Lower leg skin (tissue), 4 donors: ENCODE measurements around the gene PREX1. TPM values are rescaled to one million over a fixed set of nuclear protein-coding genes. Genes with fewer than 3 reads are reported as not detected.

ENCODE experiments used
- DNase-seq, 2 donors: peaks; one replicate each; pipeline ENCODE4 v3.0.0-alpha.2; 2019; ENCODE audit warnings: low spot score in 2 of 2
- H3K4me3 ChIP-seq: fragments of 200-600 bp; sonication (generic); 2 replicates; pipeline ENCODE4 v1.5.1; 2017; ENCODE audit warnings: mild to moderate bottlenecking, low read depth; ENCODE audit not compliant: poor library complexity, severe bottlenecking
- POLR2A ChIP-seq, 2 donors: fragments of 450-650 bp; IDR thresholded peaks; one replicate each; pipeline ENCODE4 v1.6.1; 2016 to 2017; ENCODE audit warnings: antibody characterized with exemption in 2 of 2, mild to moderate bottlenecking in 1 of 2, moderate library complexity in 1 of 2
- WGBS, 2 donors: methylation state at CpG; one replicate each; pipeline ENCODE4 v1.1.5; 2018; 5-methylcytosine and 5-hydroxymethylcytosine counted together
- intact Hi-C: fragments of 100-400 bp; cut with DNase I; formaldehyde crosslinking; loops from one replicate; pipeline ENCODE4 v1.15.0; 2023; ENCODE audit warnings: low total_unique reads
- total RNA-seq, 4 donors: library from RNA; depleted of rRNA; stranded (reverse); fragments of >200 nt; gene quantifications; one replicate each; pipeline ENCODE4 v1.1.0, GENCODE V29; 2016
- TF ChIP-seq, protein P1 (sequence below), 3 donors: fragments of 450-650 bp; IDR thresholded peaks; one replicate each; pipeline ENCODE4 v1.5.1; 2016; ENCODE audit warnings: antibody characterized with exemption in 3 of 3, mild to moderate bottlenecking in 3 of 3, moderate library complexity in 2 of 3

The PREX1 gene
- total RNA-seq, 4 donors from 2014 or later = 5.4 to 18.6 (median 7.9) TPM

DNA sequence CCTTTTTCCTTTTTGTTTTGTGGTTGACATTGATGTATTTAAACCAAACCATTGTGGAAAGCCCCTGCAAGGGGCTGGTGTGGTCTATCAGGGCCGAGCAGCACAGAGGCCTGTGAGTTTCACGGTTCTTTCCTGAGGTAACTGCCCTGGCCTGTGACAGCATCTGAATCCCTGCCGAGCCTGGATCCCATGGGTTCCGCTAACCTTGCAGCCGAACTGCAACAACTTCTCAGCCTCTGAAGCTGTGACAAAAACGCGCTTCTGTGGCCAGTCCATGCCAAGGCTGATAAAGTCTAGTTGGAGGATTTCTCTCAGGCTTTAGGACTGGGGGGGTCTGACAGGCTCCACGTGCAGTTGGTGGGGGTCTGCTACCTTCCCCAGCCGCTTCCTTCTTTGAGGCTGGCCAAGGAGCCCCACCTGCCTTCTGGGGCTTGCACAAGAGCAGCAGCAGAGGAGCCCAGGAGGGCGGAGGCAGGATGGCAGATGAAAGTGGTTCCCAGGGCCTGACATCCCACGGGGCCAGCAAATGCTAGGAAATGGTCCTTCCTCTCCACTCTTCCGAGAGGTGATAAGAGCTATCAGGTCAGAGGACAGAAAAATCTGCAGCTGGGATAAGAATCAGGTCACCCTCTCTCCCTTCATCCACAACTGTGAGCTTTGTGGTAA, 150.9 kb downstream of the PREX1 start:
- WGBS, 2 donors = 89 to 93% methylated on average over 12 of the region's 12 CpGs
- intact Hi-C loops = no loop called here
- TF ChIP-seq POLR2A (IDR thresholded peaks at IDR 0.05) = no peak
- TF ChIP-seq, protein P1, sequence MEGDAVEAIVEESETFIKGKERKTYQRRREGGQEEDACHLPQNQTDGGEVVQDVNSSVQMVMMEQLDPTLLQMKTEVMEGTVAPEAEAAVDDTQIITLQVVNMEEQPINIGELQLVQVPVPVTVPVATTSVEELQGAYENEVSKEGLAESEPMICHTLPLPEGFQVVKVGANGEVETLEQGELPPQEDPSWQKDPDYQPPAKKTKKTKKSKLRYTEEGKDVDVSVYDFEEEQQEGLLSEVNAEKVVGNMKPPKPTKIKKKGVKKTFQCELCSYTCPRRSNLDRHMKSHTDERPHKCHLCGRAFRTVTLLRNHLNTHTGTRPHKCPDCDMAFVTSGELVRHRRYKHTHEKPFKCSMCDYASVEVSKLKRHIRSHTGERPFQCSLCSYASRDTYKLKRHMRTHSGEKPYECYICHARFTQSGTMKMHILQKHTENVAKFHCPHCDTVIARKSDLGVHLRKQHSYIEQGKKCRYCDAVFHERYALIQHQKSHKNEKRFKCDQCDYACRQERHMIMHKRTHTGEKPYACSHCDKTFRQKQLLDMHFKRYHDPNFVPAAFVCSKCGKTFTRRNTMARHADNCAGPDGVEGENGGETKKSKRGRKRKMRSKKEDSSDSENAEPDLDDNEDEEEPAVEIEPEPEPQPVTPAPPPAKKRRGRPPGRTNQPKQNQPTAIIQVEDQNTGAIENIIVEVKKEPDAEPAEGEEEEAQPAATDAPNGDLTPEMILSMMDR (IDR thresholded peaks at IDR 0.05) = no peak
- DNase-seq = no peak
- H3K4me3 ChIP-seq = no peak overlapping the region

- intact Hi-C loops = no loop called here
- no peak overlapping the region for H3K4me3 ChIP-seq
- TF ChIP-seq, protein P1 (IDR thresholded peaks at IDR 0.05) = no peak
- no peak for TF ChIP-seq POLR2A (IDR thresholded peaks at IDR 0.05)
- DNase-seq = no peak
- 89 to 94% methylated on average over 9 of the region's 9 CpGs for WGBS, 2 donors
These were observed 151.7 kb downstream of the PREX1 start for GRCh38 chr20:48676125-48676524.

GRCh38 chr20:48674461-48674860, 153.3 kb downstream of the PREX1 start:
- H3K4me3 ChIP-seq = no peak overlapping the region
- TF ChIP-seq, protein P1 (IDR thresholded peaks at IDR 0.05) = no peak
- no peak for TF ChIP-seq POLR2A (IDR thresholded peaks at IDR 0.05)
- no peak for DNase-seq
- intact Hi-C loops = no loop called here
- WGBS, 2 donors = 86 to 99% methylated on average over 3 of the region's 3 CpGs

- intact Hi-C loops = no loop called here
- H3K4me3 ChIP-seq = no peak overlapping the region
- 81% methylated on average over 4 of the region's 4 CpGs for WGBS, 2 donors
- no peak for DNase-seq
- TF ChIP-seq, protein P1 (IDR thresholded peaks at IDR 0.05) = no peak
- TF ChIP-seq POLR2A (IDR thresholded peaks at IDR 0.05) = no peak
These were observed 154.3 kb downstream of the PREX1 start for GRCh38 chr20:48673507-48673906.

DNA sequence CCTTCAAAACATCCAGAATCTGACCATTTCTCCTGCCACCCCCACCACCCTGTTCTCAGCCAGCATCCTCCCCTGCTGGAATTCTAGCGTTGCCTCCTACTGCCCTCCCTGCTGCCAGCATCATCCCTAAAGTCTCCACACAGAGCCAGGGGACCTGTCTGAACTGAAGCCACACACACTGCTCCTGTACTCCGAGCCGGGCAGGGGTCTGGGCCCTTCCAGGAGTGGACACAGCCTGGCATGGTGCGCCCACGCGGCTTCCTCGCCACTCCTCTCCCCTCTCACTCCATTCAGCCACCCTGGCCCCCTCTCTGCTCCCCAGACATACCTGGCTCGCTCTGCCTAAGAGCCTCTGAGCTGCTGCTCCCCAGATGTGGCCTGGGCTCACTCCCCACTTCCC, 155.5 kb downstream of the PREX1 start:
- no peak for DNase-seq
- intact Hi-C loops = no loop called here
- H3K4me3 ChIP-seq = no peak overlapping the region
- TF ChIP-seq, protein P1 (IDR thresholded peaks at IDR 0.05) = no peak
- WGBS, 2 donors = 88 to 90% methylated on average over 8 of the region's 8 CpGs

DNA sequence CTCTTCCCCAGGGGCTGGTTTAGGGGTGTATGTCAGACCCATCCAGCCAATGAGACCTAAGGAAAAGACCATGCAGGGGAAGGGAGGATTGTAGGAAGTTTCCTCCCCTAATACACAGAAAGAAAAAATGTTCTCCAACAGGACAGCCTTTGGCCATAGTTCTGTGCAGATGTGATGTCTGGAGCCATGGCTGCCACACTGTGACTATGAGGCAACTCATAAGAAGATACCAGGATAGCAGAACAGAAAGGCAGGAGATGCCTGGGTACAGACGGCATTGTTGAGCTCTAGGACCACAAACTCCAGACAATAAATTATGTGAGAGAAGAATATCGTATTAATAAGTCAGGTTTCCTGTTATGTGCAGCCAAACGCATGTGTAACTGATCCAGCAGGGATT, 156.7 kb downstream of the PREX1 start:
- DNase-seq = no peak
- TF ChIP-seq, protein P1 (IDR thresholded peaks at IDR 0.05) = no peak
- no peak for TF ChIP-seq POLR2A (IDR thresholded peaks at IDR 0.05)
- 78 to 94% methylated on average over 3 of the region's 3 CpGs for WGBS, 2 donors
- intact Hi-C loops = no loop called here
- no peak overlapping the region for H3K4me3 ChIP-seq
